Activated naive CD4-positive, alpha-beta T cell treated with anti-CD3 and anti-CD28 coated beads, Interleukin-2, amount 50 U/mL, for 24 hours (primary cell): ENCODE results near the gene C5orf15.

Source experiments
- H3K27ac Mint-ChIP-seq: one replicate; pipeline ENCODE4 v1.8.0; 2021; ENCODE audit warnings: mild to moderate bottlenecking, mixed read lengths
- H3K27me3 Mint-ChIP-seq: one replicate; pipeline ENCODE4 v1.8.0; 2021; ENCODE audit warnings: mixed read lengths
- H3K36me3 Mint-ChIP-seq: one replicate; pipeline ENCODE4 v1.8.0; 2021; ENCODE audit warnings: mixed read lengths
- H3K4me1 Mint-ChIP-seq: one replicate; pipeline ENCODE4 v1.8.0; 2021; ENCODE audit warnings: mixed read lengths
- H3K4me3 Mint-ChIP-seq: one replicate; pipeline ENCODE4 v1.8.0; 2021; ENCODE audit warnings: mild to moderate bottlenecking, mixed read lengths
- H3K9me3 Mint-ChIP-seq: one replicate; pipeline ENCODE4 v1.8.0; 2021; ENCODE audit warnings: mixed read lengths

C5orf15 gene

GRCh38 chr5:133913413-133914155 is 54.8 kb downstream of the C5orf15 start:
- Mint-ChIP-seq H3K4me1 (no peaks in the 10 kb centered on the region), H3K27me3 (no peaks in the 10 kb centered on the region), H3K4me3 (no peak overlapping the region), H3K9me3 (no peaks in the 10 kb centered on the region), H3K36me3 (no peaks in the 10 kb centered on the region), H3K27ac (no peak overlapping the region)

- Mint-ChIP-seq H3K27me3 (no peaks in the 10 kb centered on the region), H3K27ac (no peak overlapping the region), H3K4me3 (no peak overlapping the region), H3K36me3 (no peaks in the 10 kb centered on the region), H3K4me1 (no peaks in the 10 kb centered on the region), H3K9me3 (no peaks in the 10 kb centered on the region)
Observed at GRCh38 chr5:133912951-133913350, 55.5 kb downstream of the C5orf15 start.

- no peak overlapping the region for H3K4me3 Mint-ChIP-seq
- H3K27me3 Mint-ChIP-seq: no peaks in the 10 kb centered on the region
- no peaks in the 10 kb centered on the region for H3K9me3 Mint-ChIP-seq
- no peaks in the 10 kb centered on the region for H3K4me1 Mint-ChIP-seq
- no peak overlapping the region for H3K27ac Mint-ChIP-seq
- no peaks in the 10 kb centered on the region for H3K36me3 Mint-ChIP-seq
Observed at GRCh38 chr5:133910571-133910970, 57.9 kb downstream of the C5orf15 start.

GRCh38 chr5:133909603-133910002 is 58.8 kb downstream of the C5orf15 start:
- Mint-ChIP-seq H3K4me1 (no peaks in the 10 kb centered on the region), H3K27ac (no peak overlapping the region), H3K27me3 (no peaks in the 10 kb centered on the region), H3K36me3 (no peaks in the 10 kb centered on the region), H3K9me3 (no peaks in the 10 kb centered on the region), H3K4me3 (no peak overlapping the region)

- Mint-ChIP-seq H3K27ac (no peak overlapping the region), H3K4me3 (no peak overlapping the region), H3K4me1 (no peaks in the 10 kb centered on the region), H3K36me3 (no peaks in the 10 kb centered on the region), H3K27me3 (no peaks in the 10 kb centered on the region), H3K9me3 (no peaks in the 10 kb centered on the region)
Observed at GRCh38 chr5:133907075-133907474, 61.4 kb downstream of the C5orf15 start.

GRCh38 chr5:133906303-133906702 is 62.1 kb downstream of the C5orf15 start:
- Mint-ChIP-seq H3K9me3 (no peaks in the 10 kb centered on the region), H3K4me3 (no peak overlapping the region), H3K27ac (no peak overlapping the region), H3K27me3 (no peaks in the 10 kb centered on the region), H3K4me1 (no peaks in the 10 kb centered on the region), H3K36me3 (no peaks in the 10 kb centered on the region)
